ENCODE results near the gene SLC35F4.

GRCh38 chr14:57822081-57822480, 43.8 kb downstream of the SLC35F4 start:
- TF ChIP-seq, protein P1, sequence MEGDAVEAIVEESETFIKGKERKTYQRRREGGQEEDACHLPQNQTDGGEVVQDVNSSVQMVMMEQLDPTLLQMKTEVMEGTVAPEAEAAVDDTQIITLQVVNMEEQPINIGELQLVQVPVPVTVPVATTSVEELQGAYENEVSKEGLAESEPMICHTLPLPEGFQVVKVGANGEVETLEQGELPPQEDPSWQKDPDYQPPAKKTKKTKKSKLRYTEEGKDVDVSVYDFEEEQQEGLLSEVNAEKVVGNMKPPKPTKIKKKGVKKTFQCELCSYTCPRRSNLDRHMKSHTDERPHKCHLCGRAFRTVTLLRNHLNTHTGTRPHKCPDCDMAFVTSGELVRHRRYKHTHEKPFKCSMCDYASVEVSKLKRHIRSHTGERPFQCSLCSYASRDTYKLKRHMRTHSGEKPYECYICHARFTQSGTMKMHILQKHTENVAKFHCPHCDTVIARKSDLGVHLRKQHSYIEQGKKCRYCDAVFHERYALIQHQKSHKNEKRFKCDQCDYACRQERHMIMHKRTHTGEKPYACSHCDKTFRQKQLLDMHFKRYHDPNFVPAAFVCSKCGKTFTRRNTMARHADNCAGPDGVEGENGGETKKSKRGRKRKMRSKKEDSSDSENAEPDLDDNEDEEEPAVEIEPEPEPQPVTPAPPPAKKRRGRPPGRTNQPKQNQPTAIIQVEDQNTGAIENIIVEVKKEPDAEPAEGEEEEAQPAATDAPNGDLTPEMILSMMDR (IDR thresholded peaks at IDR 0.05) = no peak
- TF ChIP-seq POLR2A (IDR thresholded peaks at IDR 0.05) = no peak

Measured in vagina (tissue), 2 donors.